HG02973 (cell line): ENCODE measurements around the gene MLF2.

ENCODE experiments used
- ATAC-seq: cut with Tn5 transposase; IDR thresholded peaks from one replicate; pipeline ENCODE4 v1.9.1; 2021; ENCODE audit warnings: moderate library complexity; ENCODE audit not compliant: unreplicated experiment

Gene MLF2, protein sequence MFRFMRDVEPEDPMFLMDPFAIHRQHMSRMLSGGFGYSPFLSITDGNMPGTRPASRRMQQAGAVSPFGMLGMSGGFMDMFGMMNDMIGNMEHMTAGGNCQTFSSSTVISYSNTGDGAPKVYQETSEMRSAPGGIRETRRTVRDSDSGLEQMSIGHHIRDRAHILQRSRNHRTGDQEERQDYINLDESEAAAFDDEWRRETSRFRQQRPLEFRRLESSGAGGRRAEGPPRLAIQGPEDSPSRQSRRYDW

DNA sequence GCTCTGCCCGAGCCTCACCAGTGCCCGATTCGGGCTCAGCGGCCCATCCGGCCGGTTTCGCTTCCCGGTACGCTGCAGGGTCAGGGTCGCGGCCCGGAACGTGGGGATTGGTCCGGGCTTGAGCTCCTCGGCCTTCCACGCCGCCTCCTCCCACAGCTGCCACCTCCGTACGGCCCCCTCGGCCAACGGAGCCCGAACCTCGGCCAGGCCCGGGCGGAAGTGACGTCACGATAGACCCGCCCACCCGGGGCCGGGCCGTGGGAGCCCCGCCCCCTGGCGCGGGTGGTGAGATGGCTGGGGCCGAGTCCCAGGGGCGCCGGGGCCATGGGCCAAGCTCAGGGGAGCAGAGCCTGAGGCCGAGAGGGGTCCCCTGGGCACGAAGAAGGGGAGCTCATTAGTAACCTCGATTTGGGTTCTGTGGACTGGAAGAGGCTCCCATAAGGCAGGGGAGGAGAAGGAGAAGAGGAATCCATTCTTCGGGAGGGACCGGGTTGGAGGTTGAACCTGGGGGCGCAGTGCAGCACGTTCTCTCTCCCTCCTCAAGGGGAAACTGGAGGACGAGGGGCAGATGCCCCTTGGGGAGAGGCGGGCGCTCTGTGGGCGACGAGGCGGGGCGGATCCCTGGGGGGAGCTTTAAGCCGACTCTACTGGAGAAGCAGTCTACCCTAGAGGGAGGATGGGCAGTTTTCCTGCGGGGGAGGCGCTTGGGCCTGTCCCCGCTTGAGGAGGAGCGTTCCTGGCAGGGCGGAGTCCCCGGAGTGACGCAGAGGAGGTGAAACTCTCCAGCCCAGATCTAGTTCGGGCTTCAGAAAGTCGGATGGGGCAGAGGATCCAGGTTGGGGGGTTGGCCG lies at the start of gene MLF2:
Gene MLF2 (minus strand): TSS at position 221 of the 851 bp plus-strand sequence. CDS start 807 bp downstream, outside the sequence.
- ATAC-seq, result peak; percentile 85

DNA sequence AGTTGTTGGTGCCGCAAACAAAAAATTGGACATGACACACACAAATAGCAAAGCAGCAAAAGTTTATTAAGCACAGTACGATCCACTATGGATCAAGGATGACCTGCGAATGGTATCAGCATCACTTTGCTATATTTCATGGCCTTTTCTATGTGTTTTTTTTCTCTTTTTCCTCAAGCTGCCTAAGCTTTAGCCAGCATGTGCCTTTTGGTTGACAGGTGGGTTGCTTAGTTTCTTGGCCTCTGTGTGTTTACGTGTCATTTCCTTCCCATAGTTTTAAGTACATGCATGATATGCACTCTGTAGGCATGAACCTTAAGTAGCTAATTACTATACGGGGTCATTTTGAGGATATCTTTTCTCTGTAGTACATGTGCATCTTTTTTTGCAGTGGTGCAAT lies 46.2 kb upstream of the MLF2 start:
- ATAC-seq, result no peak

GRCh38 chr12:6796576-6796975 lies 43.6 kb upstream of the MLF2 start:
- no peak for ATAC-seq

DNA sequence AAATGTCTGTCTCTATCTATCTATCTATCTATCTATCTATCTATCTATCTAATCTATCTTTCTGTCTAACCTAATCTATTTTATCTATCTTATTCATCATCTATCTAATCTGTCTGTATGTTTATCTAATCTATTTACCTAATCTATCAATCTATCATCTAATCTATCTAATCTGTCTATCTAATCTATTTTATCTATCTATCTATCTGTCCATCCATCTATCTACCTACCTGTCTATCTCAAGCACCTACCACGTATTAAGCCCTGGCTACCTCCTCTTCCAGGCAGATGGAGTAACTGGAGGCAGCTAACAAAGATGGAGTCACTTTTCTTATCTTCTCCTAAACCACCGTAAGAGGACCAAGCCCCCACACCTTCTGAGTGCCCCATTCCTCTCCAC lies 42.1 kb upstream of the MLF2 start:
- ATAC-seq, result no peak

- ATAC-seq, result no peak
Measured at GRCh38 chr12:6792522-6793201, 39.7 kb upstream of the MLF2 start.

GRCh38 chr12:6791931-6792520 lies 39.1 kb upstream of the MLF2 start:
- ATAC-seq, result no peak

GRCh38 chr12:6790496-6791150 lies 37.7 kb upstream of the MLF2 start:
- ATAC-seq, result no peak

GRCh38 chr12:6788972-6789924 lies 36.3 kb upstream of the MLF2 start, which contains the start of gene CD4:
CD4 (plus strand) TSS chr12:6789528; CDS start chr12:6800139, 10,611 bp downstream.
- ATAC-seq, result no peak

DNA sequence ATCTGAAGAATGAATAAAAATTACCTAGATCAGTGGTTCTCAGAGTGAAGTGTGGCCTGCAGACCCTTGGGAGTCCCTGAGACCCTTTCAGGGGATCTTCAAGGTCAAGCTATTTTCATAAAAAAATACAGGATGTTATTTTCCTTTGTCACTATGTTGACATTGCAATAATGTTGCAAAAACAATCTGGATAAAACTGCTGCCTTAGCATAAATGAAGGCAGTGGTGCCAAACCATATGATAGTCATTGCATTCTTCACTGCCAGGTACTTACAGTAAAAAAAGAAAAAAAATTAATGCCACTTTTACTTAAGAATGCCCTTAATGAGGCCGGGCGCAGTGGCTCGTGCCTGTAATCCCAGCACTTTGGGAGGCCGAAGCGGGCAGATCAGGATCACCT lies 34.4 kb upstream of the MLF2 start:
- ATAC-seq, result no peak

- no peak for ATAC-seq
Measured at GRCh38 chr12:6786416-6787094, 33.6 kb upstream of the MLF2 start.

- ATAC-seq, result no peak
Measured at GRCh38 chr12:6784761-6785160, 31.8 kb upstream of the MLF2 start.

DNA sequence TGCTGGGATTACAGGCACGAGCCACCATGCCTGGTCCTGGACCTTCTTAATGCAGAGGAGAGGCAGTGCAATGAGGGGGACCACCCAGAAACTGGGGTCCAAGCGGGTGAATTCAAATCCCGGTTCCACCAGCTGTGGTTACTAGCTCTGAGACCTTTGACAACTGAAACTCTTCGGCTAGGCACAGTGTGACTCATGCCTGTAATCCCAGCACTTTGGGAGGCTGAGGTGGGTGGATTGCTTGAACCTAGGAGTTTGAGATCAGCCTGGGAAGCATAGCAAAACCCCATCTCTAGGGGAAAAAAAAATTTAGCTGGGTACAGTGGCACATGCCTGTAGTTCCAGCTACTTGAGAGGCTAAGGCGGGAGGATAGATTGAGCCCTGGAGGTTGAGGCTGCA lies 31.4 kb upstream of the MLF2 start:
- no peak for ATAC-seq

- ATAC-seq, result no peak
Measured at GRCh38 chr12:6783828-6784227, 30.9 kb upstream of the MLF2 start.

GRCh38 chr12:6782850-6783566 lies 30.1 kb upstream of the MLF2 start:
- ATAC-seq, result no peak

DNA sequence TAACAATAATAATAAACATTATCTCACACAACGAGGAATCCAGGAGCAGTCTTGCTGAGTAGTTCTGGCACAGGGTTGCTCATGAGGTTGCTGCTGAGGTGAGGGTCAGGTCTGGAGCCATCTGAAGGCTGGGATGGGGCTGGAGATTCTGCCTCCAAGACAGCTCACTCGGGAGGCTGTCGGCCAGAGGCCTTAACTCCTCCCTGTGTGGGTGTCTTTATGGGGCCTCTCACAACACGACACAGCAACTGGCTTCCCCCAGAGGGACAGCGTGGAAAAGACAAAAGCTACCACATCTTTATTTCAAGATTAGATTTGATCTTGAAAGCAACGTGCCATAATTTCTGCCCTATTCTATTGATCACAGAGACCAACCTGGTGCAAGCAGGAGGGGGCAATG lies 29.2 kb upstream of the MLF2 start:
- ATAC-seq, result no peak

- no peak for ATAC-seq
Measured at GRCh38 chr12:6780573-6780972, 27.6 kb upstream of the MLF2 start.

DNA sequence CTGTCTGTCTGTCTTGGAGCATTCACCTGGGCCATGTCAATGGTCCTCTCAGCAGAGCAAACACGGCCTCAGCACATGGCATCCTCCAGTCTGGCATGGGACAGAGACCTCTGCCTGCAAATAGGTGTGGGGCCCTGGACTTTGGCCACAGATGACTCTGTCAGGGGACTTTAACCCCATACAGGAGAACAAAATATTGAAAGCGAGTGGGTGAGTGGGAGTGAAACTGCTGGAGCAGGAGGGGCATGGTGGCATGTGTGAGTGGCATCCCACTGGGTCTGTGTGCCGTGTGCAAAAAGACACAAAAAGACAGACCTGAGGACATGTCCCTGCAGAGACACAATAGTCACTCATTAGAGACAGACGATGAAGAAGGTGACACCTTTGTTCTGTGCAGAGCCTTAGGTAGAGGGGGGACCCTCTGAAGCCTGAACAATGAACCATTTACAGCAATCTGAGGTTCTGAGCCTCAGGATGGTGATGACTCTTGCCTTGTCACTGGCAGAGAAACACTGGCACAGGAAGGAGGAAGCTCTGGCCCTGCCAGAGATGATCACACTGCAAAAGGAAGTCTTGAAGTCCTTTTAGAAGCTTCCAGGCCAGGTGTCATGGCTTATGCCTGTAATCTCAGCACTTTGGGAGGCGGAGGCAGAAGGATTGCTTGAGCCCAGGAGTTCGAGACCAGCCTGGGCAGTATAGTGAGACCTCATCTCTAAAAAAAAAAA lies 26.9 kb upstream of the MLF2 start:
- no peak for ATAC-seq
